Adrenal gland (tissue), 19 donors: ENCODE measurements around the gene TRIM49D2. TPM values are rescaled to one million over a fixed set of nuclear protein-coding genes. Genes with fewer than 3 reads are reported as not detected.
"Not testable (repeated sequence)": the region's sequence is repeated elsewhere in the genome, so short reads cannot be mapped to it uniquely, and the experiment has no call there.

Experiments
- DNase-seq, 7 donors: peaks; one replicate each; pipeline ENCODE4 v3.0.0-alpha.2; 2019 to 2020
- H3K27ac ChIP-seq, 5 donors: fragments of 200-600 bp; sonication (generic) in 4 of 5; 1 replicate in 3 of 5; 2 replicates in 2 of 5; pipeline versions ENCODE4 v1.5.1 to v1.8.0; 2016 to 2020; ENCODE audit warnings: mild to moderate bottlenecking in 1 of 5
- H3K27me3 ChIP-seq: fragments of 200-600 bp; 2 replicates; pipeline ENCODE4 v1.8.0; 2021
- H3K36me3 ChIP-seq, 2 donors: fragments of 200-600 bp; replicated peaks in 1 of 2; 1 replicate in 1 of 2; 2 replicates in 1 of 2; pipeline versions ENCODE4 v1.5.1 to v1.8.0; 2018 to 2022
- H3K4me1 ChIP-seq, 2 donors: fragments of 200-600 bp; replicated peaks in 1 of 2; 1 replicate in 1 of 2; 2 replicates in 1 of 2; pipeline versions ENCODE4 v1.5.1 to v1.8.0; 2018 to 2021
- H3K4me3 ChIP-seq, 4 donors: fragments of 200-600 bp; sonication (generic) in 3 of 4; one replicate each; pipeline ENCODE4 v1.5.1; 2016 to 2018
- H3K9me3 ChIP-seq, 3 donors: fragments of 200-600 bp; sonication (generic) in 1 of 3; replicated peaks in 1 of 3; 1 replicate in 2 of 3; 2 replicates in 1 of 3; pipeline versions ENCODE4 v1.5.1 to v1.8.0; 2016 to 2021
- POLR2A ChIP-seq, 2 donors: fragments of 450-650 bp; IDR thresholded peaks; one replicate each; pipeline ENCODE4 v1.6.1; 2017; ENCODE audit warnings: antibody characterized with exemption in 2 of 2, mild to moderate bottlenecking in 2 of 2, moderate library complexity in 1 of 2
- WGBS, 4 donors: extraction: QIAGEN DNeasy Blood & Tissue Kit in 2 of 4; methylation state at CpG; one replicate each; pipeline versions ENCODE4 v1.1.5 to v1.1.7; 2013 to 2017; 5-methylcytosine and 5-hydroxymethylcytosine counted together
- intact Hi-C, 2 donors: fragments of 100-400 bp; cut with DNase I; formaldehyde crosslinking; loops; one replicate each; pipeline versions ENCODE4 v1.14.1 to v1.15.0; 2022 to 2023
- long read RNA-seq, 10 donors: library from polyadenylated mRNA in 3 of 10; unstranded in 2 of 10; stranded (forward) in 1 of 10; transcript quantifications; one replicate each; pipeline ENCODE4 v2.0.0 and lab custom pipeline, GENCODE V29; 2021 to 2026
- polyA plus RNA-seq, 3 donors: library from polyadenylated mRNA; stranded (reverse); fragments of 200-250 nt in 2 of 3; fragments of 350-450 nt in 1 of 3; fragmentation: Illumina TruSeq in 1 of 3; extraction: RNeasy Lipid Tissue Mini Kit (QIAGEN cat#74804) in 1 of 3; gene quantifications; one replicate each; pipeline ENCODE4 v1.2.3, GENCODE V29; 2013 to 2014
- total RNA-seq, 9 donors: library from RNA; depleted of rRNA in 4 of 9; stranded (reverse); fragments of >200 nt in 4 of 9; fragments of 120-200 nt in 1 of 9; fragmentation: NEBNext Ultra II Directional in 1 of 9; extraction: Animal tissue kit (Norgen Biotek cat#: 25700) in 1 of 9; gene quantifications; one replicate each; pipeline versions ENCODE4 v1.1.0 to v1.2.4, GENCODE V29; 2013 to 2023
- TF ChIP-seq, protein P1 (sequence below), 6 experiments: fragments of 450-650 bp in 4 of 6; fragments of 200-600 bp in 2 of 6; sonication (generic) in 1 of 6; IDR thresholded peaks; 1 replicate in 5 of 6; 2 replicates in 1 of 6; pipeline versions ENCODE4 v1.5.1 to v1.8.0; 2016 to 2021; ENCODE audit warnings: antibody characterized with exemption in 6 of 6, mild to moderate bottlenecking in 2 of 6, moderate library complexity in 1 of 6
- donor health status: healthy with polysubstance abuse.
- donor health status: Bipolar disorder and iron deficiency.
- donor health status: DM: yes; HTN: yes; CAD: no.
- donor health status: DM: no; HTN: no; CAD: no.
- donor health status: DM: no; HTN: no; CAD: no.
- donor health status: DM: yes; HTN: yes; CAD: no.

The TRIM49D2 gene, protein sequence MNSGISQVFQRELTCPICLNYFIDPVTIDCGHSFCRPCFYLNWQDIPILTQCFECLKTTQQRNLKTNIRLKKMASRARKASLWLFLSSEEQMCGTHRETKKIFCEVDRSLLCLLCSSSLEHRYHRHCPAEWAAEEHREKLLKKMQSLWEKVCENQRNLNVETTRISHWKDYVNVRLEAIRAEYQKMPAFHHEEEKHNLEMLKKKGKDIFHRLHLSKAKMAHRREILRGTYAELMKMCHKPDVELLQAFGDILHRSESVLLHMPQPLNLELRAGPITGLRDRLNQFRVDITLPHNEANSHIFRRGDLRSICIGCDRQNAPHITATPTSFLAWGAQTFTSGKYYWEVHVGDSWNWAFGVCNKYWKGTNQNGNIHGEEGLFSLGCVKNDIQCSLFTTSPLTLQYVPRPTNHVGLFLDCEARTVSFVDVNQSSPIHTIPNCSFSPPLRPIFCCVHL
- total RNA-seq (not detected), polyA plus RNA-seq (not detected)
- long read RNA-seq, donor 1 = 0 reads
- long read RNA-seq, donor 2 = 0 reads
- long read RNA-seq, donor 3 = 0 reads
- long read RNA-seq, donor 4 = 0 reads
- long read RNA-seq, donor 5 = 0 reads
- long read RNA-seq, donor 6 = 0 reads
- long read RNA-seq, donor 7 = 0 reads
- long read RNA-seq, donor 8 = 0 reads
- long read RNA-seq, donor 9 = 0 reads
- long read RNA-seq, donor 10 = 0 reads

DNA sequence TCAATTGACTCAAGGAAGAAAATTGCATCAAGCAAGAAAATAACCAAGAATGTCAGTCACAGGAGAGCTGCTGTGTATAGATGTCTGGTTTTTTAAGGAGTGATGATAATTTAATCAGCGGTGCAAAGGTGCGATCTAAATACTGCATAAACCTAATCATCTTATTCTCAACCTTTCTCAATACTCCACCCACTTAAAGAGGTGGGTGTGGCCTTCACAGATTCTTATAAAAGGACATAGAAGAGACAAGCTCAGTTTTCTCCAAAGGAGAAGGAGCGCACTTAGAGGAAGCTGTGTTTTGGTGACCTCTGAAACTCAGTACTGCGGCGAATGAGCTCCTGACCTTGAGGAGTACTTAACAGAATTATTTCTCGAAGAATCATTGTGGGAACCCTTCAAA, at the start of gene TRIM49D2:
TRIM49D2 (plus strand) TSS at position 301 of the 400 bp plus-strand sequence. CDS start 2,698 bp downstream, outside the sequence.
- H3K36me3 ChIP-seq, H3K27ac ChIP-seq, H3K27me3 ChIP-seq, H3K9me3 ChIP-seq, intact Hi-C loops, DNase-seq, H3K4me1 ChIP-seq, H3K4me3 ChIP-seq: not testable (repeated sequence)
- WGBS, 4 donors = 86 to 91% (median 89%) methylated on average over 2 of the region's 6 CpGs

DNA sequence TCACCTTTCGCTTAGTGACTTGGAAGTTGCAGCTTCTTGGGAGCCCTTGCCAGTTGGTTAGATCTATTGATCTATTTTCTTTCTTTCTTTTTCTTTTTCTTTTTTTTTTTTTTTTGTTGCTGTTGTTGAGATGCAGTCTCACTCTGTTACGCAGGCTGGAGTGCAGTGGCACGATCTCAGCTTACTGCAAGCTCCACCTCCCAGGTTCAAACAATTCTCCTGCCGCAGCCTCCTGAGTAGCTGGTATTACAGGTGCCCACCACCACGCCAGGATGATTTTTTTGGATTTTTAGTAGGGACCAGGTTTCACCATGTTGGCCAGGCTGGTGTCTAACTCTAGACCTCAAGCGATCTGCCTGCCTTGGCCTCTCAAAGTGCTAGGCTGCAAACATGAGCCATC, 46.4 kb upstream of the TRIM49D2 start:
- DNase-seq, intact Hi-C loops, H3K27me3 ChIP-seq, H3K9me3 ChIP-seq, H3K4me3 ChIP-seq, H3K4me1 ChIP-seq, H3K27ac ChIP-seq, H3K36me3 ChIP-seq: not testable (repeated sequence)
- 79 to 89% (median 86%) methylated on average over 5 to 6 of the region's 6 CpGs for WGBS, 4 donors

DNA sequence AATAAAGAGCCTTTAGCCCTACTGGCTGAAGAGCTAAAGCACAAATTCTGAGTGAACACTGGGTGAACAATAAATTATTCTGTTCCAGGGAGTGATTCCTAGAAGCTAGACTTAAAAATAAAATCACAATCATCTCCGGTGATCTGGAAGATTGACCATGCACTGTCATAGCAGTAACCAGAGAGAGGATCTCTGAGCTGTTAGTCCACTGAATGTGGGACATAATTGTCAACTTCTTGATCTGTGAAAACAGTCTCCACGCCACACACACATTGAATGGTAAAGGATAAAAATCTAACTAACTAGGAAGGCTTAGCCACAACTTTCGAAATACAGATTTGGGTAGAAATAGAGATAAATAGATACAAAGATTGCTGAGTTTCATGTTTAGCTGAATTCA, 30.6 kb upstream of the TRIM49D2 start:
- intact Hi-C loops, H3K36me3 ChIP-seq, H3K9me3 ChIP-seq, H3K4me1 ChIP-seq, DNase-seq, H3K4me3 ChIP-seq, H3K27ac ChIP-seq, H3K27me3 ChIP-seq: not testable (repeated sequence)
- 67 to 85% (median 70%) methylated on average over 2 of the region's 3 CpGs for WGBS, 4 donors

DNA sequence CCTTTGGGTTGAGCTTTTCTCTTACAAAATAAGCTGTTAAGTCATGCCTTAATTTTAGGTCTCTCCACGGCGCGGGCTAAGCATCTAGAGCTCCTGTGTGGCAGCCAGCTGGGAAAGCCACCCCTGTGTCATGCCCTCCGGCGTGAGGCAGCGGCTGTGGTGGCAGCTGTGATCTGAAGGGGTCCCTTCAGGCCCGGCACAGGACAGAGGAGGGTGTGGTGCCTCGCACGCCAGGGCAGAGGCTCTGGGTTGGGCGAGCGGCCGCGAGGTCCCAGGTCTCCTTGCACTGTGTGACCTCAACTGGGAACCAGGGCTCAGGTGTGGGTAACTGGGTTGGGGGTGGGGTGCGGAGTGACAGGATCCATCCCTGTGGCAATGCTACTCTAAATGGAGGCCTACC, 23.1 kb upstream of the TRIM49D2 start:
- H3K4me3 ChIP-seq, intact Hi-C loops, H3K9me3 ChIP-seq, DNase-seq, H3K36me3 ChIP-seq, H3K27ac ChIP-seq, H3K27me3 ChIP-seq, H3K4me1 ChIP-seq: not testable (repeated sequence)
- 82 to 91% methylated on average over 4 to 9 of the region's 14 CpGs; no CpG with 5 or more reads in 2 of the 4 donors for WGBS, 4 donors

DNA sequence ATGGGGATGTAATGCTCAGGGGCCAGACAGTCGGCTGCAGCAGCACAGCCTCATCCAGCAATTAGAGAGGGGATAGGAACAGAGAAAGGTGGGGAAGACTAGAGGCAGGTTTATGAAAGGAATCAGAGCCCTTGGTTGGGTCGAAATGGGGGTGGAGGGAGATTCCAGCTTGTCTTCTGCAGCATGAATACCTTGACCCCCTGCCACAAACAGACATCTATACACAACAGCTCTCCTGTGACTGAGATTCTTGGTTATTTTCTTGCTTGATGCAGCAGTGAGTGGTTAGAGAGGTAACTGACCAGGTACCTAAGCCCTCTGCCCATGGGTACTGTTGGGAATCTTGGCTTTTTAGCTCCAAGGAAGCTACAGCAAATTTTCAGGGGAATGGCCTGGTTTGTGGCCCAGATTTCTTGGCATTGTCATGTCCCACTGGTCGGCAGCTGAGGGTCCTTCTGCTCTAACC, 1.6 kb upstream of the TRIM49D2 start, which contains the start of gene TRIM49D1:
TRIM49D1 (minus strand) TSS at position 51 of the 466 bp plus-strand sequence. CDS start 4,535 bp downstream, outside the sequence.
- no peak for TF ChIP-seq POLR2A (IDR thresholded peaks at IDR 0.05)
- TF ChIP-seq, protein P1, sequence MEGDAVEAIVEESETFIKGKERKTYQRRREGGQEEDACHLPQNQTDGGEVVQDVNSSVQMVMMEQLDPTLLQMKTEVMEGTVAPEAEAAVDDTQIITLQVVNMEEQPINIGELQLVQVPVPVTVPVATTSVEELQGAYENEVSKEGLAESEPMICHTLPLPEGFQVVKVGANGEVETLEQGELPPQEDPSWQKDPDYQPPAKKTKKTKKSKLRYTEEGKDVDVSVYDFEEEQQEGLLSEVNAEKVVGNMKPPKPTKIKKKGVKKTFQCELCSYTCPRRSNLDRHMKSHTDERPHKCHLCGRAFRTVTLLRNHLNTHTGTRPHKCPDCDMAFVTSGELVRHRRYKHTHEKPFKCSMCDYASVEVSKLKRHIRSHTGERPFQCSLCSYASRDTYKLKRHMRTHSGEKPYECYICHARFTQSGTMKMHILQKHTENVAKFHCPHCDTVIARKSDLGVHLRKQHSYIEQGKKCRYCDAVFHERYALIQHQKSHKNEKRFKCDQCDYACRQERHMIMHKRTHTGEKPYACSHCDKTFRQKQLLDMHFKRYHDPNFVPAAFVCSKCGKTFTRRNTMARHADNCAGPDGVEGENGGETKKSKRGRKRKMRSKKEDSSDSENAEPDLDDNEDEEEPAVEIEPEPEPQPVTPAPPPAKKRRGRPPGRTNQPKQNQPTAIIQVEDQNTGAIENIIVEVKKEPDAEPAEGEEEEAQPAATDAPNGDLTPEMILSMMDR (IDR thresholded peaks at IDR 0.05) = no peak
- no peak within 1 kb of the TSS for H3K27ac ChIP-seq
- WGBS, 4 donors = 52 to 78% (median 54%) methylated on average over 3 of the region's 3 CpGs
- H3K36me3 ChIP-seq = no peaks in the 10 kb centered on the region
- no peaks in the 10 kb centered on the region for H3K4me1 ChIP-seq
- H3K27me3 ChIP-seq = no peaks in the 10 kb centered on the region
- H3K9me3 ChIP-seq = no peaks in the 10 kb centered on the region
- H3K4me3 ChIP-seq = no peak within 1 kb of the TSS
- intact Hi-C loops = no loop called here
- no peak for DNase-seq

DNA sequence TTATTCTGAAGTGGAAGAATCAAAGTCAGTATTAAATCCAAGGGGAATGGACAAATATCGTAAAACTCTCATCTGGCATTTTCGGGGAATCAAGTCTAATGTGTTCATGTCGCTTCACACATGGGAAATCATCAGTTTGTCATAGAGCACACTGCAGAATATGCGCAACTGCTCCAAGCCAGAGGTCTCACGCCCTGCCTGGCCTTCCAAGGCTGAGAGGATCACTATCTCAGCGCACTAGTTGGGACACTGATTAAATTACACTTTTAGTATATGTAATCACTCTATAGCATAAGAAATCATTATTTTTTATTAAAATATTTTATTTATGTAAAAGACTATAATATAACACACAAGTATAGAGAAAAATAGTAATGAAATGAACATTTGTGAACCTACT, 37.0 kb downstream of the TRIM49D2 start:
- H3K4me1 ChIP-seq, intact Hi-C loops, H3K9me3 ChIP-seq, H3K27ac ChIP-seq, H3K4me3 ChIP-seq, H3K27me3 ChIP-seq, DNase-seq, H3K36me3 ChIP-seq: not testable (repeated sequence)
- 79 to 94% (median 86%) methylated on average over 3 to 6 of the region's 6 CpGs for WGBS, 4 donors

DNA sequence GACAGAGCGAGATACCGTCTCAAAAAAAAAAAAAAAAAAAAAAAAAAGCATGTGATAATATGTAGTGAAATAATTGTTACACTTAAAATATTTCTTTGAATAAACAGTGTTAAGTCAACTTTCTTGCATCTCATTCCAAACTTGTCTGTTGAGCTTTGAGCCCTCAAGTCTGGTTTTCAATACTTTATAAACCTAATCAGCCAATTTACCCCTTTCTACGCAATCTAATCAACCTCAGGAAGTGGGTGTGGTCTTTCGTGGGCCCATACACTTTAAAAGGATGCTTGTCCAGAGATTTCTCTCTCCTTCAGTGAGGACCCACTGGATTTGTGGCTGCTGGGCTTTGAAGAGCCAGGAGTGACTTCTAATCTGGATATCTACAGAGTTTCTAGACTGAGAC, 41.9 kb downstream of the TRIM49D2 start, which contains the start of gene TRIM64:
TRIM64 (plus strand) TSS at position 301 of the 400 bp plus-strand sequence. CDS start 2,467 bp downstream, outside the sequence.
- intact Hi-C loops, H3K27me3 ChIP-seq: not testable (repeated sequence)
- WGBS, 4 donors = 86% methylated on average over 2 of the region's 4 CpGs; no CpG with 5 or more reads in 3 of the 4 donors

More for the DNA sequence above, 41.9 kb downstream of the TRIM49D2 start, which contains the start of gene TRIM64:
- not testable (repeated sequence) for DNase-seq, H3K4me3 ChIP-seq, H3K36me3 ChIP-seq, H3K27ac ChIP-seq, H3K4me1 ChIP-seq, H3K9me3 ChIP-seq
